GM12891 (cell line): ENCODE data around the gene MAST1.

Source experiments
- PAX5 ChIP-seq: IDR thresholded peaks from 2 replicates; pipeline ENCODE4 v1.6.1; 2011; ENCODE audit warnings: low read length, moderate library complexity, mild to moderate bottlenecking; ENCODE audit not compliant: insufficient read depth, severe bottlenecking
- POLR2A ChIP-seq: IDR thresholded peaks from 2 replicates; pipeline ENCODE4 v1.6.1; 2011; ENCODE audit warnings: low read depth, low read length, control low read depth
- POLR2AphosphoS5 ChIP-seq: IDR thresholded peaks from 2 replicates; pipeline ENCODE4 v1.6.1; 2011; ENCODE audit warnings: low read depth, low read length, control low read depth
- TAF1 ChIP-seq: IDR thresholded peaks from 2 replicates; pipeline ENCODE4 v1.6.1; 2011; ENCODE audit warnings: low read depth, low read length, control low read depth

- TF ChIP-seq POLR2A (no peak), TAF1 (no peak), POLR2AphosphoS5 (no peak), PAX5 (no peak)
These were observed 1.1 kb upstream of the MAST1 start for GRCh38 chr19:12837225-12837624.
